HCT116 (cell line): Measurements from ENCODE around the gene CDHR3. TPM values are rescaled to one million over a fixed set of nuclear protein-coding genes. Genes with fewer than 3 reads are reported as not detected.

ENCODE experiments used
- ATAC-seq: fragments of 200-7000 bp; cut with Tn5 transposase; 2 replicates; pipeline ENCODE4 v1.9.1; 2020; ENCODE audit warnings: mild to moderate bottlenecking, moderate library complexity
- BruUV-seq: library from RNA; stranded (reverse); fragments of 400-500 nt; replicated peaks from 2 replicates; lab custom pipeline; 2021; lab: Mats Ljungman, UMichigan
- CTCF ChIA-PET: fragments of 300-600 bp; sonication (Branson Sonifier 250); formaldehyde crosslinking; loops from one replicate; lab custom pipeline; 2021; ENCODE audit warnings: antibody characterized with exemption; lab: Charles Lee
- POLR2A ChIA-PET: fragments of 300-600, 350-600 bp; sonication (Branson Sonifier 250); formaldehyde crosslinking; loops from one replicate; lab custom pipeline; 2021; ENCODE audit warnings: antibody characterized with exemption; lab: Charles Lee
- RAD21 ChIA-PET, 2 experiments: fragments of 300-600 bp; sonication (Branson Sonifier 250); formaldehyde crosslinking; loops; one replicate each; lab custom pipeline; 2023; ENCODE audit warnings: low total read pairs in 2 of 2; ENCODE audit not compliant: uncharacterized antibody in 2 of 2, unreplicated experiment in 2 of 2, low non-redundant PET in 1 of 2; lab: Charles Lee
- DNase-seq: peaks from one replicate; pipeline ENCODE4 v3.0.0-alpha.2; 2010; ENCODE audit warnings: low read depth, low spot score
- H2AFZ ChIP-seq: fragments of 200-600 bp; shearing (Covaris generic), sonication (generic); 2 replicates; pipeline ENCODE4 v1.6.1; 2017; ENCODE audit warnings: low read depth, mixed run types, mixed read lengths, antibody characterized with exemption, low read length; ENCODE audit not compliant: poor library complexity, severe bottlenecking
- H3K27ac ChIP-seq: 2 replicates; pipeline ENCODE4 v1.5.1; 2012; ENCODE audit warnings: low read depth, low read length
- H3K27me3 ChIP-seq: fragments of 200-600 bp; sonication (generic); 2 replicates; pipeline ENCODE4 v1.6.1; 2016; ENCODE audit warnings: mixed run types, low read length, mixed read lengths; ENCODE audit not compliant: insufficient read depth
- H3K36me3 ChIP-seq, 2 experiments: fragments of 200-500 bp in 1 of 2; fragments of 200-600 bp in 1 of 2; sonication (Bioruptor generic) in 1 of 2; sonication (generic) in 1 of 2; 2 replicates each; pipeline versions ENCODE4 v1.5.1 to v1.6.1; 2014 to 2016; ENCODE audit warnings: low read length in 2 of 2, inconsistent platforms in 1 of 2, mixed read lengths in 1 of 2, mixed run types in 1 of 2; ENCODE audit not compliant: insufficient read depth in 2 of 2, control insufficient read depth in 1 of 2
- H3K4me1 ChIP-seq, 2 experiments: fragments of 200-600 bp in 1 of 2; sonication (generic) in 1 of 2; 2 replicates each; pipeline versions ENCODE4 v1.5.1 to v1.6.1; 2012 to 2017; ENCODE audit warnings: low read length in 2 of 2, inconsistent platforms in 1 of 2, mild to moderate bottlenecking in 1 of 2, mixed read lengths in 1 of 2, mixed run types in 1 of 2, moderate library complexity in 1 of 2; ENCODE audit not compliant: insufficient read depth in 2 of 2, control insufficient read depth in 1 of 2
- H3K4me2 ChIP-seq: fragments of 200-600 bp; sonication (generic); 2 replicates; pipeline ENCODE4 v1.6.1; 2017; ENCODE audit warnings: mixed run types, low read length, mixed read lengths
- H3K4me3 ChIP-seq, 2 experiments: fragments of 200-600 bp in 1 of 2; sonication (generic) in 1 of 2; replicated peaks in 1 of 2; 2 replicates each; pipeline ENCODE4 v1.5.1; 2011 to 2016; ENCODE audit warnings: low read length in 2 of 2, control low read depth in 1 of 2, low read depth in 1 of 2, mild to moderate bottlenecking in 1 of 2, mixed read lengths in 1 of 2, mixed run types in 1 of 2
- H3K79me2 ChIP-seq: fragments of 200-600 bp; sonication (generic); 2 replicates; pipeline ENCODE4 v1.6.1; 2017; ENCODE audit warnings: mild to moderate bottlenecking, mixed run types, low read length, moderate library complexity, mixed read lengths; ENCODE audit not compliant: insufficient read depth
- H3K9ac ChIP-seq: fragments of 200-600 bp; sonication (generic); 2 replicates; pipeline ENCODE4 v1.6.1; 2016; ENCODE audit warnings: low read length, mixed read lengths
- H3K9me2 ChIP-seq: fragments of 200-600 bp; sonication (generic), shearing (Covaris generic); 2 replicates; pipeline ENCODE4 v1.6.1; 2017; ENCODE audit warnings: mixed run types, mild to moderate bottlenecking, moderate library complexity; ENCODE audit not compliant: insufficient read depth
- H3K9me3 ChIP-seq, 2 experiments: fragments of 200-500 bp in 1 of 2; fragments of 200-600 bp in 1 of 2; sonication (Bioruptor generic) in 1 of 2; sonication (generic) in 1 of 2; 2 replicates each; pipeline ENCODE4 v1.6.1; 2014 to 2017; ENCODE audit warnings: low read length in 2 of 2, mixed read lengths in 2 of 2, inconsistent platforms in 1 of 2, low read depth in 1 of 2, mild to moderate bottlenecking in 1 of 2, mixed run types in 1 of 2, moderate library complexity in 1 of 2; ENCODE audit not compliant: control insufficient read depth in 1 of 2, insufficient read depth in 1 of 2
- H4K20me1 ChIP-seq: fragments of 200-600 bp; sonication (generic), shearing (Covaris generic); 2 replicates; pipeline ENCODE4 v1.6.1; 2017; ENCODE audit warnings: mixed run types, mild to moderate bottlenecking, moderate library complexity; ENCODE audit not compliant: insufficient read depth
- CBX3 ChIP-seq: IDR thresholded peaks from 2 replicates; pipeline ENCODE4 v1.6.1; 2012; ENCODE audit warnings: low read depth
- CEBPB ChIP-seq: IDR thresholded peaks from 2 replicates; pipeline ENCODE4 v1.6.1; 2012; ENCODE audit warnings: low read depth
- EGR1 ChIP-seq: IDR thresholded peaks from 2 replicates; pipeline ENCODE4 v1.6.1; 2012; ENCODE audit warnings: low read depth
- ELF1 ChIP-seq: IDR thresholded peaks from 2 replicates; pipeline ENCODE4 v1.6.1; 2012; ENCODE audit warnings: low read depth, borderline replicate concordance
- EZH2 ChIP-seq: fragments of 200-600 bp; sonication (generic); IDR thresholded peaks from 2 replicates; pipeline ENCODE4 v1.6.1; 2017; ENCODE audit warnings: antibody characterized with exemption, mixed run types
- FOSL1 ChIP-seq: IDR thresholded peaks from 2 replicates; pipeline ENCODE4 v1.6.1; 2012; ENCODE audit warnings: low read depth
- JUND ChIP-seq: IDR thresholded peaks from 2 replicates; pipeline ENCODE4 v1.6.1; 2012
- POLR2A ChIP-seq: IDR thresholded peaks from 2 replicates; pipeline ENCODE4 v1.7.0; 2011; ENCODE audit warnings: borderline replicate concordance; ENCODE audit not compliant: insufficient read depth, insufficient read length; ENCODE audit errors: extremely low read depth
- POLR2AphosphoS5 ChIP-seq: IDR thresholded peaks from 2 replicates; pipeline ENCODE4 v1.6.1; 2011; ENCODE audit warnings: mild to moderate bottlenecking, low read depth, low read length, moderate library complexity
- RAD21 ChIP-seq: IDR thresholded peaks from 2 replicates; pipeline ENCODE4 v1.6.1; 2012; ENCODE audit warnings: low read depth, mild to moderate bottlenecking
- REST ChIP-seq: IDR thresholded peaks from 2 replicates; pipeline ENCODE4 v1.6.1; 2012; ENCODE audit warnings: low read depth
- SIN3A ChIP-seq: IDR thresholded peaks from 2 replicates; pipeline ENCODE4 v1.6.1; 2012; ENCODE audit warnings: low read depth
- SP1 ChIP-seq: IDR thresholded peaks from 2 replicates; pipeline ENCODE4 v1.6.1; 2012; ENCODE audit warnings: low read depth
- SRF ChIP-seq: IDR thresholded peaks from 2 replicates; pipeline ENCODE4 v1.6.1; 2012; ENCODE audit warnings: low read depth
- TCF7L2 ChIP-seq: IDR thresholded peaks from 2 replicates; pipeline ENCODE4 v1.7.0; 2011; ENCODE audit warnings: borderline replicate concordance, inconsistent platforms; ENCODE audit not compliant: insufficient read depth, insufficient read length; ENCODE audit errors: extremely low read depth
- ZFX ChIP-seq: fragments of 450-650 bp; IDR thresholded peaks from 2 replicates; pipeline ENCODE4 v1.6.1; 2017
- ZNF274 ChIP-seq: fragments of 200-500 bp; sonication (Bioruptor generic); IDR thresholded peaks from 2 replicates; pipeline ENCODE4 v1.6.1; 2014; ENCODE audit warnings: mild to moderate bottlenecking, low read depth, low read length, inconsistent platforms
- intact Hi-C: fragments of 100-400 bp; cut with micrococcal nuclease; formaldehyde crosslinking; loops from 2 replicates; pipeline ENCODE4 v1.10.0; 2022
- total RNA-seq: library from RNA; stranded (reverse); gene quantifications from one replicate; pipeline ENCODE4 v1.2.1, GENCODE V29; 2021; ENCODE audit not compliant: unreplicated experiment
- TF ChIP-seq, protein P1 (sequence below): IDR thresholded peaks from 2 replicates; pipeline ENCODE4 v1.6.1; 2012
- TF ChIP-seq, protein P2 (sequence below): IDR thresholded peaks from 2 replicates; pipeline ENCODE4 v1.6.1; 2012

The CDHR3 gene
- total RNA-seq, 1 experiment from 2014 or later = 5.5 TPM

DNA sequence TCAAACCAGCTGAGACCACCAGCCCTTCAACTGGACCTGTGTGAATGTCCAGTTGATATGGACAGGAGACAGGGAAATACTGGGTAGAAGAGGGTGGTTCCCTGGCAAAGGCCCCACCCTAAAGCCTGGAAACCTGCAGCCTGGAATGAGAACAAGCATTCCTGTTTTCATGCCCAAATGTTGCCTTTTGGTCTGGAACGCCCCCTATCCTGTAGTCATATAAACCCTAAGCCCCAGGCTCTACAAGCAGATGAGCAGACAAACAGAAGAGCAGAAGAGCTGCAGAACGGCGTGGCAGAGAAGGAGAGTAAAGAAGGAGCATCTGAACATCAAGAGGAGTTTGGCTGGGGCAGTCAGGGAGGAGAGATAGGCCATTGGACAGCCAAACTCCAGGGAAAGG lies 110.6 kb downstream of the CDHR3 start:
- no peaks in the 10 kb centered on the region for H3K36me3 ChIP-seq
- CTCF ChIA-PET = interaction anchor here (1.2 kb wide), 1 partner anchor 9 kb away, joined by 5 read pairs; no protein-coding TSS in a partner anchor
- H2AFZ ChIP-seq = no peak overlapping the region
- H3K4me2 ChIP-seq = no peak overlapping the region
- ATAC-seq = no peak
- no peaks in the 10 kb centered on the region for H3K27me3 ChIP-seq
- intact Hi-C loops = no loop called here
- TF ChIP-seq EGR1 = no peak
- no peak for TF ChIP-seq JUND
- no peak overlapping the region for H3K9ac ChIP-seq
- H3K9me2 ChIP-seq = no peaks in the 10 kb centered on the region
- H3K27ac ChIP-seq = no peak overlapping the region
- POLR2A ChIA-PET = no interaction called here
- no peaks in the 10 kb centered on the region for H4K20me1 ChIP-seq
- H3K79me2 ChIP-seq = no peaks in the 10 kb centered on the region
- BruUV-seq = no TSS peak
- RAD21 ChIA-PET = no interaction called here
- no peaks in the 10 kb centered on the region for H3K4me1 ChIP-seq
- no peak overlapping the region for H3K4me3 ChIP-seq
- no peaks in the 10 kb centered on the region for H3K9me3 ChIP-seq
- no peak for DNase-seq

GRCh38 chr7:106074257-106074656 lies 111.2 kb downstream of the CDHR3 start:
- Histone ChIP-seq H3K4me2 (no peak overlapping the region), H3K9ac (no peak overlapping the region), H3K36me3 (no peaks in the 10 kb centered on the region), H3K4me3 (no peak overlapping the region), H3K27me3 (no peaks in the 10 kb centered on the region), H3K9me3 (no peaks in the 10 kb centered on the region), H3K79me2 (no peaks in the 10 kb centered on the region), H4K20me1 (no peaks in the 10 kb centered on the region), H3K27ac (no peak overlapping the region), H3K9me2 (no peaks in the 10 kb centered on the region), H2AFZ (no peak overlapping the region), H3K4me1 (no peaks in the 10 kb centered on the region)
- DNase-seq (no peak), ATAC-seq (0 out of 2 replicates have a peak, but pooled peaks have one; percentile 22)
- ChIA-PET POLR2A (no interaction called here), RAD21 (no interaction called here), CTCF (no interaction called here)
- no TSS peak for BruUV-seq
- intact Hi-C loops = no loop called here
- TF ChIP-seq SIN3A (no peak), SP1 (no peak), ELF1 (no peak), RAD21 (no peak), REST (no peak), CEBPB (no peak), SRF (no peak), CBX3 (no peak), TCF7L2 (no peak), FOSL1 (no peak), ZNF274 (no peak), EZH2 (no peak), ZFX (no peak), POLR2AphosphoS5 (no peak), POLR2A (no peak), EGR1 (no peak), JUND (no peak)
- TF ChIP-seq, protein P1, sequence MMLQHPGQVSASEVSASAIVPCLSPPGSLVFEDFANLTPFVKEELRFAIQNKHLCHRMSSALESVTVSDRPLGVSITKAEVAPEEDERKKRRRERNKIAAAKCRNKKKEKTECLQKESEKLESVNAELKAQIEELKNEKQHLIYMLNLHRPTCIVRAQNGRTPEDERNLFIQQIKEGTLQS = no peak
- TF ChIP-seq, protein P2, sequence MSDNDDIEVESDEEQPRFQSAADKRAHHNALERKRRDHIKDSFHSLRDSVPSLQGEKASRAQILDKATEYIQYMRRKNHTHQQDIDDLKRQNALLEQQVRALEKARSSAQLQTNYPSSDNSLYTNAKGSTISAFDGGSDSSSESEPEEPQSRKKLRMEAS = no peak
